ENCODE results near the gene IL31RA.

GRCh38 chr5:55885359-55885758 lies 34.2 kb downstream of the IL31RA start:
- no peak for TF ChIP-seq CREB1 (IDR thresholded peaks at IDR 0.05)
- no peak for TF ChIP-seq CREB1 (CRISPR knock-in tag; IDR thresholded peaks at IDR 0.05)
- TF ChIP-seq POLR2AphosphoS2 (IDR thresholded peaks at IDR 0.05; ENCODE audit: low read depth, low read length): no peak
- TF ChIP-seq, protein P1, sequence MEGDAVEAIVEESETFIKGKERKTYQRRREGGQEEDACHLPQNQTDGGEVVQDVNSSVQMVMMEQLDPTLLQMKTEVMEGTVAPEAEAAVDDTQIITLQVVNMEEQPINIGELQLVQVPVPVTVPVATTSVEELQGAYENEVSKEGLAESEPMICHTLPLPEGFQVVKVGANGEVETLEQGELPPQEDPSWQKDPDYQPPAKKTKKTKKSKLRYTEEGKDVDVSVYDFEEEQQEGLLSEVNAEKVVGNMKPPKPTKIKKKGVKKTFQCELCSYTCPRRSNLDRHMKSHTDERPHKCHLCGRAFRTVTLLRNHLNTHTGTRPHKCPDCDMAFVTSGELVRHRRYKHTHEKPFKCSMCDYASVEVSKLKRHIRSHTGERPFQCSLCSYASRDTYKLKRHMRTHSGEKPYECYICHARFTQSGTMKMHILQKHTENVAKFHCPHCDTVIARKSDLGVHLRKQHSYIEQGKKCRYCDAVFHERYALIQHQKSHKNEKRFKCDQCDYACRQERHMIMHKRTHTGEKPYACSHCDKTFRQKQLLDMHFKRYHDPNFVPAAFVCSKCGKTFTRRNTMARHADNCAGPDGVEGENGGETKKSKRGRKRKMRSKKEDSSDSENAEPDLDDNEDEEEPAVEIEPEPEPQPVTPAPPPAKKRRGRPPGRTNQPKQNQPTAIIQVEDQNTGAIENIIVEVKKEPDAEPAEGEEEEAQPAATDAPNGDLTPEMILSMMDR (CRISPR knock-in tag; IDR thresholded peaks at IDR 0.05): no peak
- TF ChIP-seq ZSCAN29 (CRISPR knock-in tag; conservative IDR thresholded peaks at IDR 0.05): no peak

Data from HepG2 (cell line).